ENCODE measurements around the gene GBGT1.

DNA sequence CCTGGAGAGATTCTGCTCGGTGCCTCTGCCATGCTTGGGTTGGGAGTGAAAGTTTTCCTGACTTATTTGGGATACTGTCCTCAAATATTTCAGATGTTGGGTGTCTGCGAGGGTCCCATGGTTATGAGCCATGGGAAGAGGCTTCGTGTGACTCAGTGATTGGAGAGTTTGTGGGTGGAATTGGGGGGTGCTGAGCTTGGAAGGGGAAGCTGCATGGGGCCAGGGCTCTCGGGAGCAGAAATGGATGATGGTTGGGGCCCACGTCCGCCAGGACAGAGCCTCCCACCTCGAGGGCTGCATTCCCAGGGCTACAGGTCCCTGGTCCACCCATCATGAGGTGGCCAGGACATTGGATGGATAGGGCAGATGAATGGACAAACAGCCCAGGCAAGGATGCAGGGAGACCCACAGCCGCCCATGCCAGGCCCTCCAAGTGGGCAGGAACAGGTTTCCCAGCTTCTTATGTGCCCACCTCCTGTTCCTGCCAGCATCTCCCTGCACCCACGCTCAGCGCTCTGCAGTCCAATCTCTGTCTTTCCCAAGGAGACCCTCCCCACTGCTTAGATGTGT, 39.9 kb upstream of the GBGT1 start:
- TF ChIP-seq, protein P1, sequence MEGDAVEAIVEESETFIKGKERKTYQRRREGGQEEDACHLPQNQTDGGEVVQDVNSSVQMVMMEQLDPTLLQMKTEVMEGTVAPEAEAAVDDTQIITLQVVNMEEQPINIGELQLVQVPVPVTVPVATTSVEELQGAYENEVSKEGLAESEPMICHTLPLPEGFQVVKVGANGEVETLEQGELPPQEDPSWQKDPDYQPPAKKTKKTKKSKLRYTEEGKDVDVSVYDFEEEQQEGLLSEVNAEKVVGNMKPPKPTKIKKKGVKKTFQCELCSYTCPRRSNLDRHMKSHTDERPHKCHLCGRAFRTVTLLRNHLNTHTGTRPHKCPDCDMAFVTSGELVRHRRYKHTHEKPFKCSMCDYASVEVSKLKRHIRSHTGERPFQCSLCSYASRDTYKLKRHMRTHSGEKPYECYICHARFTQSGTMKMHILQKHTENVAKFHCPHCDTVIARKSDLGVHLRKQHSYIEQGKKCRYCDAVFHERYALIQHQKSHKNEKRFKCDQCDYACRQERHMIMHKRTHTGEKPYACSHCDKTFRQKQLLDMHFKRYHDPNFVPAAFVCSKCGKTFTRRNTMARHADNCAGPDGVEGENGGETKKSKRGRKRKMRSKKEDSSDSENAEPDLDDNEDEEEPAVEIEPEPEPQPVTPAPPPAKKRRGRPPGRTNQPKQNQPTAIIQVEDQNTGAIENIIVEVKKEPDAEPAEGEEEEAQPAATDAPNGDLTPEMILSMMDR (IDR thresholded peaks at IDR 0.05) = no peak
- no peak for TF ChIP-seq POLR2A (IDR thresholded peaks at IDR 0.05)
